Stimulated activated naive B cell treated with anti-CD40 and anti-IgM and Interleukin-4, amounts not matched to agents 10 μg/mL and 1 μg/mL and 100 μg/mL, for 72 hours (primary cell): ENCODE measurements around the gene VPS26C.

Experiments used
- ATAC-seq, 2 donors: fragments of 150-1000 bp; cut with Tn5 transposase; replicated peaks; 2 replicates each; pipeline ENCODE4 v1.10.0; 2021; ENCODE audit warnings: moderate library complexity in 1 of 2
- DNase-seq: peaks from one replicate; pipeline ENCODE4 v3.0.0; 2021
- H3K27ac Mint-ChIP-seq: one replicate; pipeline ENCODE4 v1.8.0; 2022; ENCODE audit warnings: mild to moderate bottlenecking, mixed read lengths
- H3K27me3 Mint-ChIP-seq, 2 donors: one replicate each; pipeline ENCODE4 v1.8.0; 2022; ENCODE audit warnings: mixed read lengths in 2 of 2
- H3K36me3 Mint-ChIP-seq, 2 donors: one replicate each; pipeline ENCODE4 v1.8.0; 2022; ENCODE audit warnings: mixed read lengths in 2 of 2, mild to moderate bottlenecking in 1 of 2
- H3K4me1 Mint-ChIP-seq, 2 donors: one replicate each; pipeline ENCODE4 v1.8.0; 2022; ENCODE audit warnings: mixed read lengths in 2 of 2, mild to moderate bottlenecking in 1 of 2
- H3K4me3 Mint-ChIP-seq, 2 donors: one replicate each; pipeline ENCODE4 v1.8.0; 2022; ENCODE audit warnings: mild to moderate bottlenecking in 2 of 2, mixed read lengths in 2 of 2, moderate library complexity in 1 of 2
- H3K9me3 Mint-ChIP-seq, 2 donors: one replicate each; pipeline ENCODE4 v1.8.0; 2022; ENCODE audit warnings: mixed read lengths in 2 of 2, mild to moderate bottlenecking in 1 of 2

VPS26C gene

GRCh38 chr21:37253991-37254390, 13.1 kb downstream of the VPS26C start:
- Mint-ChIP-seq H3K27ac (no peak overlapping the region), H3K4me1 (peaks cover 22 to 36% of the 10 kb centered on the region in 2 donors), H3K36me3 (peaks cover 6 to 16% of the 10 kb centered on the region in 2 donors), H3K27me3 (no peaks in the 10 kb centered on the region), H3K4me3 (no peak overlapping the region), H3K9me3 (no peaks in the 10 kb centered on the region)
- ATAC-seq (no peak), DNase-seq (no peak)

- no peak for DNase-seq
- Mint-ChIP-seq H3K27ac (no peak overlapping the region), H3K36me3 (peaks cover 9 to 20% of the 10 kb centered on the region in 2 donors), H3K4me3 (no peak overlapping the region), H3K27me3 (no peaks in the 10 kb centered on the region), H3K4me1 (peaks cover 19 to 35% of the 10 kb centered on the region in 2 donors), H3K9me3 (no peaks in the 10 kb centered on the region)
- no peak for ATAC-seq
These were observed 15.9 kb downstream of the VPS26C start for GRCh38 chr21:37251294-37251634.

- Mint-ChIP-seq H3K27ac (no peak overlapping the region), H3K4me1 (peaks cover 33 to 52% of the 10 kb centered on the region in 2 donors), H3K36me3 (peaks cover 14 to 33% of the 10 kb centered on the region in 2 donors), H3K4me3 (no peak overlapping the region), H3K27me3 (no peaks in the 10 kb centered on the region), H3K9me3 (no peaks in the 10 kb centered on the region)
- ATAC-seq (no peak), DNase-seq (no peak)
These were observed 17.8 kb downstream of the VPS26C start for GRCh38 chr21:37249112-37249904.

- ATAC-seq (no peak), DNase-seq (no peak)
- Mint-ChIP-seq H3K27ac (no peak overlapping the region), H3K4me1 (peaks cover 33 to 58% of the 10 kb centered on the region in 2 donors), H3K36me3 (peaks cover 15 to 35% of the 10 kb centered on the region in 2 donors), H3K4me3 (no peak overlapping the region), H3K9me3 (no peaks in the 10 kb centered on the region), H3K27me3 (no peaks in the 10 kb centered on the region)
These were observed 18.8 kb downstream of the VPS26C start for GRCh38 chr21:37248298-37248697.

- ATAC-seq = no peak
These were observed 22.0 kb downstream of the VPS26C start for GRCh38 chr21:37245151-37245550.

GRCh38 chr21:37244501-37245095, 22.5 kb downstream of the VPS26C start:
- no peaks in the 10 kb centered on the region for H3K27me3 Mint-ChIP-seq
- H3K27ac Mint-ChIP-seq = no peak overlapping the region

More at GRCh38 chr21:37245151-37245550, 22.0 kb downstream of the VPS26C start:
- peaks cover 24 to 42% of the 10 kb centered on the region in 2 donors for H3K36me3 Mint-ChIP-seq
- peaks cover 34 to 60% of the 10 kb centered on the region in 2 donors for H3K4me1 Mint-ChIP-seq
- no peaks in the 10 kb centered on the region for H3K27me3 Mint-ChIP-seq
- no peak overlapping the region for H3K4me3 Mint-ChIP-seq
- no peak for DNase-seq
- H3K9me3 Mint-ChIP-seq = no peaks in the 10 kb centered on the region
- H3K27ac Mint-ChIP-seq = no peak overlapping the region

GRCh38 chr21:37243961-37244360, 23.2 kb downstream of the VPS26C start:
- H3K27me3 Mint-ChIP-seq = no peaks in the 10 kb centered on the region
- no peak overlapping the region for H3K4me3 Mint-ChIP-seq
- H3K4me1 Mint-ChIP-seq = peaks cover 32 to 53% of the 10 kb centered on the region in 2 donors
- DNase-seq (no peak), ATAC-seq (no peak)
- H3K27ac Mint-ChIP-seq = no peak overlapping the region
- peaks cover 25 to 44% of the 10 kb centered on the region in 2 donors for H3K36me3 Mint-ChIP-seq
- no peaks in the 10 kb centered on the region for H3K9me3 Mint-ChIP-seq

More at GRCh38 chr21:37244501-37245095, 22.5 kb downstream of the VPS26C start:
- Mint-ChIP-seq H3K9me3 (no peaks in the 10 kb centered on the region), H3K4me1 (peaks cover 34 to 60% of the 10 kb centered on the region in 2 donors), H3K4me3 (no peak overlapping the region), H3K36me3 (peaks cover 24 to 42% of the 10 kb centered on the region in 2 donors)
- DNase-seq = no peak
- no peak for ATAC-seq

GRCh38 chr21:37241426-37241825, 25.7 kb downstream of the VPS26C start:
- no peaks in the 10 kb centered on the region for H3K27me3 Mint-ChIP-seq
- ATAC-seq (no peak), DNase-seq (no peak)
- peaks cover 33 to 47% of the 10 kb centered on the region in 2 donors for H3K36me3 Mint-ChIP-seq
- no peak overlapping the region for H3K4me3 Mint-ChIP-seq
- H3K9me3 Mint-ChIP-seq = no peaks in the 10 kb centered on the region
- H3K4me1 Mint-ChIP-seq = peaks cover 27 to 38% of the 10 kb centered on the region in 2 donors
- no peak overlapping the region for H3K27ac Mint-ChIP-seq

GRCh38 chr21:37240978-37241377, 26.2 kb downstream of the VPS26C start:
- Mint-ChIP-seq H3K27ac (no peak overlapping the region), H3K27me3 (no peaks in the 10 kb centered on the region), H3K36me3 (peaks cover 34 to 47% of the 10 kb centered on the region in 2 donors), H3K9me3 (no peaks in the 10 kb centered on the region), H3K4me3 (no peak overlapping the region), H3K4me1 (peaks cover 25 to 34% of the 10 kb centered on the region in 2 donors)
- DNase-seq (no peak), ATAC-seq (no peak)

- no peaks in the 10 kb centered on the region for H3K27me3 Mint-ChIP-seq
- peaks cover 30 to 33% of the 10 kb centered on the region in 2 donors for H3K36me3 Mint-ChIP-seq
- no peaks in the 10 kb centered on the region for H3K9me3 Mint-ChIP-seq
- no peak for ATAC-seq
- no peak for DNase-seq
- H3K4me1 Mint-ChIP-seq = peaks cover 4% of the 10 kb centered on the region in 2 donors
- H3K4me3 Mint-ChIP-seq = no peak overlapping the region
- no peak overlapping the region for H3K27ac Mint-ChIP-seq
These were observed 29.4 kb downstream of the VPS26C start for GRCh38 chr21:37237764-37238163.

GRCh38 chr21:37237346-37237745, 29.8 kb downstream of the VPS26C start:
- H3K9me3 Mint-ChIP-seq = no peaks in the 10 kb centered on the region
- no peak overlapping the region for H3K4me3 Mint-ChIP-seq
- H3K27ac Mint-ChIP-seq = no peak overlapping the region
- H3K36me3 Mint-ChIP-seq = peaks cover 34 to 35% of the 10 kb centered on the region in 2 donors
- DNase-seq (no peak), ATAC-seq (no peak)
- H3K27me3 Mint-ChIP-seq = no peaks in the 10 kb centered on the region
- peaks cover 4 to 8% of the 10 kb centered on the region in 2 donors for H3K4me1 Mint-ChIP-seq

- Mint-ChIP-seq H3K36me3 (peaks cover 37 to 40% of the 10 kb centered on the region in 2 donors), H3K27me3 (no peaks in the 10 kb centered on the region), H3K9me3 (no peaks in the 10 kb centered on the region), H3K4me3 (no peak overlapping the region), H3K4me1 (peaks cover 10 to 13% of the 10 kb centered on the region in 2 donors), H3K27ac (no peak overlapping the region)
- ATAC-seq (no peak), DNase-seq (no peak)
These were observed 33.5 kb downstream of the VPS26C start for GRCh38 chr21:37233551-37234146.

GRCh38 chr21:37232274-37233018, 34.7 kb downstream of the VPS26C start:
- Mint-ChIP-seq H3K4me1 (peaks cover 8 to 13% of the 10 kb centered on the region in 2 donors), H3K9me3 (no peaks in the 10 kb centered on the region), H3K27me3 (no peaks in the 10 kb centered on the region), H3K36me3 (peaks cover 40 to 44% of the 10 kb centered on the region in 2 donors), H3K4me3 (no peak overlapping the region), H3K27ac (no peak overlapping the region)
- peak in 1 of 2 donors; percentile 61 for ATAC-seq
- no peak for DNase-seq

GRCh38 chr21:37231671-37232070, 35.5 kb downstream of the VPS26C start:
- Mint-ChIP-seq H3K27me3 (no peaks in the 10 kb centered on the region), H3K9me3 (no peaks in the 10 kb centered on the region), H3K27ac (peak overlapping the region; percentile 22), H3K4me1 (peaks cover 9 to 13% of the 10 kb centered on the region in 2 donors), H3K4me3 (no peak overlapping the region), H3K36me3 (peaks cover 45 to 46% of the 10 kb centered on the region in 2 donors)
- ATAC-seq (no peak), DNase-seq (no peak)
